Stimulated activated CD4-positive, alpha-beta T cell treated with anti-CD3 and anti-CD28 coated beads, Interleukin-2, amount 100 ng/mL, for 4 hours (primary cell): ENCODE data around the gene HNRNPA3.
"Not testable (repeated sequence)": the region's sequence is repeated elsewhere in the genome, so short reads cannot be mapped to it uniquely, and the experiment has no call there.

Source experiments
- DNase-seq: peaks from one replicate; pipeline ENCODE4 v3.0.0-alpha.2; 2020; ENCODE audit warnings: low read depth

Gene HNRNPA3

GRCh38 chr2:177188482-177189469, 23.8 kb upstream of the HNRNPA3 start:
- no peak for DNase-seq

GRCh38 chr2:177190941-177191340, 21.7 kb upstream of the HNRNPA3 start:
- DNase-seq: no peak

GRCh38 chr2:177192788-177193187, 19.8 kb upstream of the HNRNPA3 start:
- no peak for DNase-seq

DNA sequence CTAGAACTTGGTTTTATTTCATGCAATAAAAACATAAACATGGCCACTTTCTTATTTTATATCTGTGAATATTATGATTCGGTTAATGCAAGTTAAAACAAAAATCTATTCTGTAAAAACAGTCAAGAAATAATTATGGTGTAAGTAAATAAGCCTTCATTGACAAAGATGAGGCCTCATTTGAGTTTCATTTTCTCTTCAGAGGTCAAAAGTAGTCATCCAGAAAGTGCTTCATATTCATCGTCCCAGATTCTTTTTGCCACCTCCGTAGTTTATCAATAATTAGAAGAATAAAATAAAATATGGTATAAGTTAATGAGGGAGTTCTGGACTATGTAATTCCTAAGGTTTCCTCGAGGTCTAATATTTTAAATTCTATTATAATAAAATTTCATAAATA, 19.4 kb upstream of the HNRNPA3 start:
- no peak for DNase-seq

- no peak for DNase-seq
Observed at GRCh38 chr2:177195194-177195593, 17.4 kb upstream of the HNRNPA3 start.

- not testable (repeated sequence) for DNase-seq
Observed at GRCh38 chr2:177200419-177200818, 12.2 kb upstream of the HNRNPA3 start.

DNA sequence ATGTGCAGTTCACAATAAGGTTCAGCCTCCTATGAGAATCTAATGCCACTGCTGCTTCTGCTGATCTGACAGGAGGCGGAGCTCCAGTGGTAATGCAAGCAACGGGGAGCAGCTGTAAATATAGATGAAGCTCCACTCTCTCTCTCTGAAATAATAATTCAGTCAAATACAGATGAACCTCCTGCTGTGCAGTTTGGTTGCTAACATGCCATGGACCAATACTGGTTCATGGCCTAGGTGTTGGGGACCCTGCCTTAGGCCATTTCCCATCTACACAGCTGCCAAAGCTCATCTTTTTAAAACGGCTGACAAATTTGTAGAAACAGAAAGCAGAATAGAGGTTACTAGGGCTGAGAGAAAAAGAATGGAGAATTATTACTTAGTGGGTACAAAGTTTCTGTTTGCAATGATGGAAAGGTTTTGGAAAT, 10.7 kb upstream of the HNRNPA3 start:
- no peak for DNase-seq

DNA sequence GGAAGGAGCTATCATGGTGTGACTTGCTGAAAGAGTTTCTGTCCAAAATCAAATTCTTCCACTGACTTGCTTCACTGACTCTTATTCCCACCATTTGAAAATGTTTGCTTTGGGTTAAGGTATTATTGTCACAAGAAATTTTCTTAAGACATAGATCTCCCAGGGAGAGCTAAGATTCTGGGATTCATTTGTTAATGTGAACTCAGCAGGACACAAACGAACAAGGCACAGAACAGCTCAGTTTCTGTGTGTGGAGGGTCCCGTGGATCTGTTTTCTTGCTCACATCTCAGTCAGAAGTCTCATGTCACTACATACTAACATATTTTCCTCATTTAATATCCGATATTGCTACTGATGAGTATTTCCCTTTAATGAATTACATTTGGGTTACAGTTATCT, 8.2 kb upstream of the HNRNPA3 start:
- DNase-seq: no peak

GRCh38 chr2:177207101-177207500, 5.5 kb upstream of the HNRNPA3 start:
- no peak for DNase-seq

DNA sequence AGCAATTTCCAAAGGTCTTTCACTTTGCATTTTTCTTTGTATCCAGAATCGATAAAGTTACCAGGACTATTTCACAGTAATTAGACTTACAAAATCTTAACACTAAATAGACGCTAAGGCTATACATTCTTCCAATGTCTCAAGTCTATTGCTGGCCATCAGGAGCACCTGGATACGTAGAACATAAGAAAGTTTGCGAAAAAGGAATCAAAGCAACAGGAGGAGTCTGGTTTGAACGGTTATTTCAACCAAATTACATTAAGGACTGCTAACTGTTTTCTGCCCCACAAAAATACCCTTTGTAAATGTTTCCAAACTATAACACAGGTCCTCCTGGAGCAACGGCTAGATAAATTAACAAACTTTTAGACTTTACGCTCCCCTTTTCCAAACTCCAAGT, 1.4 kb upstream of the HNRNPA3 start:
- DNase-seq: no peak

- no peak for DNase-seq
Observed at GRCh38 chr2:177211576-177212105, 953 bp upstream of the HNRNPA3 start.

GRCh38 chr2:177212891-177213856, 580 bp downstream of the HNRNPA3 start:
- DNase-seq: peak; percentile 86

- DNase-seq: no peak
Observed at GRCh38 chr2:177217247-177217843, 4.8 kb downstream of the HNRNPA3 start.

DNA sequence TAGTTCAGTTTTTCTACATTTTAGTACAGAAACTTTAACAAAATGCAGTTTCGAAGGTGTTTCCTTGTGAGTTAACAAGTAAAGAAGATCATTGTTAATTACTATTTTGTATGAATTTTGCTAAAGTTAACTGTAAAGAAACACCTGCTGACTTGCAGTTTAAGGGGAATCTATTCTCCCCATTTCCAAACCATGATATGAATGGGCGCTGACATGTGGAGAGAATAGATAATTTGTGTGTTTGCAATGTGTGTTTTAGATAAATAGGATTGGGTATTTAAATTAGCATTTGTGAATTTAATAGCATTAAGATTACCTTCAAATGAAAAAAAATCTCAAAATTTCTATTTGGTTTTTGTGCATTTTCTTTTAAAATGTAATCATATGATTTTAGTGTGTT, 7.2 kb downstream of the HNRNPA3 start:
- not testable (repeated sequence) for DNase-seq

DNA sequence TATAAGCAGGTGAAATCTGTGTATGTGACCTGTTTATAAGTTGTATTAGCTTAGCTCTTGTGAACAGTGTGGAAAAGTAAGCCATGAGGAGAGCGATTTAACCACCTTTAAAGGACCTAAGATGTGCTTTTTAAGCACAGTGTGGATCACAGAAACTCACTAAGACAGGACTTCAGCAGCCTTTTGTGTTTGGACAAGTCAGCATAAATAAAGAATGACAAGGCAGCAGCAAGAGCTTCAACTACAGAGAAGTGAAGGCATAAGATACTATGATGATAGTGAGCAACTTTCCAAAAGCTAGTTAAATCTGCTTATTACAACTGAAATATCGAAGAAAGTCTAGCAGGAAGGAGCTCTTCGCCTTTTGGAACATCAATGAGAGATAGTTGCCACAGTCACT, 8.9 kb downstream of the HNRNPA3 start:
- DNase-seq: no peak

GRCh38 chr2:177221970-177222369, 9.4 kb downstream of the HNRNPA3 start:
- DNase-seq: no peak

- not testable (repeated sequence) for DNase-seq
Observed at GRCh38 chr2:177223436-177223835, 10.8 kb downstream of the HNRNPA3 start.

DNA sequence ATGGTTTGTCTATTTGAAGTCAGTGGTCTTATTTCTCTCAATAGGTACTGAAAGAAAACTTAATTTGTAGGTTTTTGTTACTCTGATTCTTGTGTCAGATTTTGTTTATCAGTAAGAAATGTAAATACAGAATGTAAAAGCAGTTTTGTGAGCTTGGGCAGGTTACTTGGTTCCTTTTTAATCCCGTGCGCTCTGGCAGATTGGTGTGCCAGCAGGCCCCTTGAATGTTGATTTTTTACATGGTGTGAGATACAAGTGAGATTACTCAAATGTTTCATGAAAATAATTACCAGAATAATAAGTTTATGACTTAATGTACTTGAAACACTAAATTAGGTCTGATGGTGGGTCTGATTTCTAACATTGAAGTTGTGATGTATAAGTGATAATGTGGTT, 13.4 kb downstream of the HNRNPA3 start:
- no peak for DNase-seq

DNA sequence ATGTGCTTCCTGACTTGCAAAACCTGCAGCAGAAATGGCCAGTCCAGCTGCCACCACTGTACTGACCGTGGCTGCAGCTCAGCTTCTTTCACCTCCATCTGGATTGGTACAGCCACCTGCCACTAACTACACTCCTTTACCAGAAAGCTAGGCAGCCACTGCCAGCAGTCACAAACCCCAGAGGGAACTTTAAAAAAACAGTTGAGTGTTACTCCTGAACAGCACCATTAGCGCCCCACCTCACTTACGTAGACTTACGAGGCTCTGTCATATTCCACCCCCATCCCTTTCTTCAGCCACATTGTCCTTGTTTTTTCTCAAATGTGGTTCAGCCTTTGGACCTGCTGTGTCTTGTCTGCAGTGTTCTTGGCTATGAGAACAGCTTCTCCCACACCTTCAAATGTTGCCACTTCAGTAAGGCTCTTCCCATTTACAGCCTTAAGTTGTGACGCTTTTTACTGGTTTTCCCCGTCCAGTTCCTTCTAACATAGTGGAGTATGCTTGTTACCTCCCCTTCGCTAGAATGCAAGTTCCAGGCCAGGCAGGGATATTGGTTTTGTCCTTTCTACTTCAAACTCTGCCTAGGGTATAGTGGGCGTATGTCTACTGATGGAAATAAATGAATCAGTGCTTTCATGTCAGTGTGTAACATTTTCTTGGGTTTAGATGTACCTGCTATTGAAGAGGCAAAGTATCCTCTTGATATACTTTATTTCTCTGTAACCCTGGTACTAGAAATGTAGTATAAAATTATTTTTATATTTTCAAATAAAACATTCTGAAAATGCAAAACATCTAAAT, 17.0 kb downstream of the HNRNPA3 start:
- DNase-seq: no peak

GRCh38 chr2:177231270-177231669, 18.7 kb downstream of the HNRNPA3 start:
- no peak for DNase-seq

DNA sequence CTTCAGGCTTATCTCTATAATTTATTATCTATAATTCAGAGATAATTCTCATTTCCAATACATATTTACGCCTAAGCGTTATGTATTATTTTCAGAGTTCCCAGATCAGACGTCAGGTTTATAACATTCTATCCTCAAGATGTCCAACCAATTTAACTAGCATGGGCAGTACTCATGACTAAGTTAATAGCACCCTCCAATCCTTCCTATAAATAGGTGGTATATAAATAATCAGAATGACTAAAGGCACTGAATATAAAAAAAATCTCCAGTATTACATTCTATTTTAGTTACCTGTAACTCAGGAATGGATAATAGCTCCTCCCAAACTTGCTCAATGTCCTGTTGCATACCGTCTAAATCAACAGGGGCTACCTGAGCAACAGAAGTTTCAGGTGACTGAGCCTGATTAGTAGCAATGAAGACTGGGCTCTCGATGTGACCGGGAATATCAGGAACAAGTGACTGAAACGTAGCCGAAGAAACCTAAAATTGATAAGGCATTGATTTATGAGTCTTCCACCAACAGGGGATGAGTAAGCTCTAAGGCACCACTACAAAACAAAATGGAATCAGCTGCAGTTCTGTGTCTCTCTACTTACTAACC, 19.6 kb downstream of the HNRNPA3 start:
- no peak for DNase-seq
